T1000 (cell line): Measurements from ENCODE around the gene SLC4A3.

Experiments
- DNase-seq: peaks from one replicate; lab custom pipeline; 2025; ENCODE audit warnings: mixed read lengths; lab: John Stamatoyannopoulos, UW

The SLC4A3 gene

GRCh38 chr2:219612577-219613286, 14.7 kb upstream of the SLC4A3 start:
- no peak for DNase-seq

GRCh38 chr2:219613461-219614070, 13.9 kb upstream of the SLC4A3 start:
- DNase-seq = no peak

- DNase-seq = no peak
Measured at GRCh38 chr2:219614076-219614860, 13.2 kb upstream of the SLC4A3 start.

- DNase-seq = no peak
Measured at GRCh38 chr2:219615036-219615435, 12.4 kb upstream of the SLC4A3 start.

- no peak for DNase-seq
Measured at GRCh38 chr2:219615894-219616293, 11.5 kb upstream of the SLC4A3 start.

- no peak for DNase-seq
Measured at GRCh38 chr2:219616550-219616949, 10.9 kb upstream of the SLC4A3 start.

- no peak for DNase-seq
Measured at GRCh38 chr2:219618733-219619122, 8.7 kb upstream of the SLC4A3 start.

GRCh38 chr2:219619235-219619634, 8.2 kb upstream of the SLC4A3 start:
- DNase-seq = no peak

- no peak for DNase-seq
Measured at GRCh38 chr2:219620546-219620945, 6.9 kb upstream of the SLC4A3 start.

GRCh38 chr2:219621935-219622334, 5.5 kb upstream of the SLC4A3 start:
- no peak for DNase-seq

- DNase-seq = no peak
Measured at GRCh38 chr2:219622472-219622871, 5.0 kb upstream of the SLC4A3 start.

GRCh38 chr2:219624565-219624964, 2.9 kb upstream of the SLC4A3 start:
- DNase-seq = no peak

GRCh38 chr2:219625179-219625578, 2.3 kb upstream of the SLC4A3 start:
- no peak for DNase-seq

- no peak for DNase-seq
Measured at GRCh38 chr2:219626540-219626939, 890 bp upstream of the SLC4A3 start.

- no peak for DNase-seq
Measured at GRCh38 chr2:219628235-219628985, 980 bp downstream of the SLC4A3 start.

GRCh38 chr2:219628986-219629901, 1.8 kb downstream of the SLC4A3 start:
- no peak for DNase-seq

GRCh38 chr2:219629976-219630695, 2.7 kb downstream of the SLC4A3 start:
- DNase-seq = no peak

- DNase-seq = no peak
Measured at GRCh38 chr2:219630770-219631405, 3.5 kb downstream of the SLC4A3 start.

GRCh38 chr2:219631406-219631891, 4.0 kb downstream of the SLC4A3 start:
- no peak for DNase-seq
